Osteoblast (primary cell): ENCODE data around the gene GDF2. TPM values are rescaled to one million over a fixed set of nuclear protein-coding genes. Genes with fewer than 3 reads are reported as not detected.

Experiments
- DNase-seq: peaks from one replicate; pipeline ENCODE4 v3.0.0; 2011; ENCODE audit warnings: low spot score, mixed read lengths; ENCODE audit not compliant: insufficient read length; ENCODE audit errors: missing footprints
- H2AFZ ChIP-seq: 2 replicates; pipeline ENCODE4 v1.6.0; 2011; ENCODE audit warnings: mild to moderate bottlenecking, low read length
- H3K27ac ChIP-seq: 2 replicates; pipeline ENCODE4 v1.5.1; 2011; ENCODE audit warnings: mild to moderate bottlenecking, low read depth, low read length, moderate library complexity
- H3K27me3 ChIP-seq: 2 replicates; pipeline ENCODE4 v1.6.0; 2012; ENCODE audit warnings: mild to moderate bottlenecking, control low read depth, inconsistent platforms, low read length, moderate library complexity; ENCODE audit not compliant: insufficient read depth
- H3K36me3 ChIP-seq: 2 replicates; pipeline ENCODE4 v1.5.1; 2011; ENCODE audit warnings: mild to moderate bottlenecking, low read length, control low read depth, moderate library complexity; ENCODE audit not compliant: insufficient read depth
- H3K4me1 ChIP-seq: 2 replicates; pipeline ENCODE4 v1.5.1; 2011; ENCODE audit warnings: mild to moderate bottlenecking, low read length, control low read depth, moderate library complexity; ENCODE audit not compliant: insufficient read depth
- H3K4me2 ChIP-seq: 2 replicates; pipeline ENCODE4 v1.6.0; 2011; ENCODE audit warnings: mild to moderate bottlenecking, low read length; ENCODE audit not compliant: insufficient read depth
- H3K4me3 ChIP-seq: fragments of 200-600 bp; sonication (generic); 3 replicates; pipeline ENCODE4 v1.5.1; 2012; ENCODE audit warnings: mild to moderate bottlenecking, low read length, inconsistent platforms; ENCODE audit not compliant: insufficient read depth
- H3K79me2 ChIP-seq: 2 replicates; pipeline ENCODE4 v1.6.0; 2012; ENCODE audit warnings: mild to moderate bottlenecking, low read length, control low read depth, inconsistent platforms; ENCODE audit not compliant: insufficient read depth
- H3K9me3 ChIP-seq: 2 replicates; pipeline ENCODE4 v1.5.1; 2011; ENCODE audit warnings: low read depth, low read length, control low read depth
- H4K20me1 ChIP-seq: 2 replicates; pipeline ENCODE4 v1.6.0; 2012; ENCODE audit warnings: mild to moderate bottlenecking, low read length, control low read depth; ENCODE audit not compliant: insufficient read depth
- CTCF ChIP-seq: IDR thresholded peaks from 2 replicates; pipeline ENCODE4 v1.5.1; 2011; ENCODE audit warnings: mild to moderate bottlenecking, low read depth, low read length, moderate library complexity; ENCODE audit errors: extremely low read depth
- total RNA-seq: library from RNA; depleted of rRNA; stranded (reverse); fragments of >200 nt; gene quantifications from 2 replicates; pipeline ENCODE4 v1.2.3, GENCODE V29; 2012

GDF2 gene
- total RNA-seq, 1 donor = not detected

GRCh38 chr10:47282005-47282656, 40.1 kb upstream of the GDF2 start:
- DNase-seq = no peak
- no peaks in the 10 kb centered on the region for H4K20me1 ChIP-seq
- no peak overlapping the region for H3K4me2 ChIP-seq
- TF ChIP-seq CTCF = no peak
- H3K4me3 ChIP-seq = no peak overlapping the region
- H3K4me1 ChIP-seq = no peaks in the 10 kb centered on the region
- no peaks in the 10 kb centered on the region for H3K79me2 ChIP-seq
- H3K36me3 ChIP-seq = no peaks in the 10 kb centered on the region
- no peak overlapping the region for H2AFZ ChIP-seq
- no peaks in the 10 kb centered on the region for H3K9me3 ChIP-seq
- no peaks in the 10 kb centered on the region for H3K27me3 ChIP-seq
- no peak overlapping the region for H3K27ac ChIP-seq

- no peak for DNase-seq
- no peak for TF ChIP-seq CTCF
- Histone ChIP-seq H3K36me3 (no peaks in the 10 kb centered on the region), H3K4me2 (no peak overlapping the region), H3K4me1 (no peaks in the 10 kb centered on the region), H4K20me1 (no peaks in the 10 kb centered on the region), H3K4me3 (no peak overlapping the region), H3K9me3 (no peaks in the 10 kb centered on the region), H3K27me3 (no peaks in the 10 kb centered on the region), H3K79me2 (no peaks in the 10 kb centered on the region), H3K27ac (no peak overlapping the region), H2AFZ (no peak overlapping the region)
Observed at GRCh38 chr10:47282657-47283018, 39.6 kb upstream of the GDF2 start.

GRCh38 chr10:47283101-47283630, 39.1 kb upstream of the GDF2 start:
- no peaks in the 10 kb centered on the region for H3K27me3 ChIP-seq
- no peaks in the 10 kb centered on the region for H3K9me3 ChIP-seq
- H3K4me2 ChIP-seq = no peak overlapping the region
- no peak overlapping the region for H3K27ac ChIP-seq
- H2AFZ ChIP-seq = no peak overlapping the region
- TF ChIP-seq CTCF = no peak
- no peaks in the 10 kb centered on the region for H3K36me3 ChIP-seq
- no peaks in the 10 kb centered on the region for H3K79me2 ChIP-seq
- H3K4me3 ChIP-seq = no peak overlapping the region
- H4K20me1 ChIP-seq = no peaks in the 10 kb centered on the region
- H3K4me1 ChIP-seq = no peaks in the 10 kb centered on the region
- DNase-seq = no peak

DNA sequence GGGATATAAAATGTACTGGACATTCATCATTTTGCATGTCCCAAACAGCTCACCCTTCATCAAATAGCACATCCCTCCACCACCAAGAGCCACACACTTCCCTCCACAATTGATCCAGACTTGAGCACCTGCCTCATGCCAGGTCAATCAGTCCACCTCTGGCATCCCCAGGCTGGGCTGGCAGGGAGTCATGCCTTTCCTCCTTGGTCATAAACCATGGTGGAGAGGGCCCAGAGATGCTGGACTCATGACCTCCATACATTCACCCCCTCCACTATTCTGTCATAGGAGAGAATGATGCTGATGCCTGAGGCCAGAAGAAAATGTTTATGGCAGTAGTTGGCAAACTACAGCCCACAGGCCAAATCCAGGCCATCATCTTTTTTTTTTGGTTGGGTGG, 38.4 kb upstream of the GDF2 start:
- Histone ChIP-seq H3K4me3 (no peak overlapping the region), H2AFZ (no peak overlapping the region), H3K4me2 (no peak overlapping the region), H3K27me3 (no peaks in the 10 kb centered on the region), H3K79me2 (no peaks in the 10 kb centered on the region), H3K9me3 (no peaks in the 10 kb centered on the region), H4K20me1 (no peaks in the 10 kb centered on the region), H3K27ac (no peak overlapping the region), H3K4me1 (no peaks in the 10 kb centered on the region), H3K36me3 (no peaks in the 10 kb centered on the region)
- TF ChIP-seq CTCF = no peak
- no peak for DNase-seq
